IMR-90 (cell line): ENCODE data around the gene CETN2.

Source experiments
- ELK1 ChIP-seq: fragments of 150-350 bp; IDR thresholded peaks from 2 replicates; pipeline ENCODE4 v1.6.1; 2016; ENCODE audit warnings: low read depth, mild to moderate bottlenecking, low read length, moderate library complexity, borderline replicate concordance
- RAD21 ChIP-seq: IDR thresholded peaks from 2 replicates; pipeline ENCODE4 v1.6.1; 2012; ENCODE audit warnings: low read length, improper control_type of control experiment
- TF ChIP-seq, protein P1 (sequence below): conservative IDR thresholded peaks from 2 replicates; pipeline ENCODE4 v1.5.1; 2012; ENCODE audit warnings: mild to moderate bottlenecking, low read depth, low read length, improper control_type of control experiment

DNA sequence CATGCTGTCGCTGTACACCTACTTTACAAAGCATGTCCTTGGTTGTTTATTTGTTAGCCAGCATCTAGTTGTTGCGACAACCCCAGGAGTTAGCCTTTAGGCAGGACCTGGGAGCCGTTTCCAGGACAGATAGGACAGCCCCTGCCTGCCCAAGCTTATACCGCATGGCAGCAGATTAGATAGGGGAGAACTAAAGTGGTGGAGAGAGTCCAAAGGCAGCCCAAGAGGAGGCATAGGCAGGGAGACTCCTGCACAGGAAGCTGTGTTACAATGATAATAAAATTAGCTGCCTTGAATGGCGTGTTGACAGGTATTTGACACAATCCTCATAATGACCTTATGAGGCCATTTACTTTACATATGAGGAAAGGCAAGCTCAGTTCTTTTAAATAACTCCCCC is 13.3 kb upstream of the CETN2 start:
- TF ChIP-seq, protein P1, sequence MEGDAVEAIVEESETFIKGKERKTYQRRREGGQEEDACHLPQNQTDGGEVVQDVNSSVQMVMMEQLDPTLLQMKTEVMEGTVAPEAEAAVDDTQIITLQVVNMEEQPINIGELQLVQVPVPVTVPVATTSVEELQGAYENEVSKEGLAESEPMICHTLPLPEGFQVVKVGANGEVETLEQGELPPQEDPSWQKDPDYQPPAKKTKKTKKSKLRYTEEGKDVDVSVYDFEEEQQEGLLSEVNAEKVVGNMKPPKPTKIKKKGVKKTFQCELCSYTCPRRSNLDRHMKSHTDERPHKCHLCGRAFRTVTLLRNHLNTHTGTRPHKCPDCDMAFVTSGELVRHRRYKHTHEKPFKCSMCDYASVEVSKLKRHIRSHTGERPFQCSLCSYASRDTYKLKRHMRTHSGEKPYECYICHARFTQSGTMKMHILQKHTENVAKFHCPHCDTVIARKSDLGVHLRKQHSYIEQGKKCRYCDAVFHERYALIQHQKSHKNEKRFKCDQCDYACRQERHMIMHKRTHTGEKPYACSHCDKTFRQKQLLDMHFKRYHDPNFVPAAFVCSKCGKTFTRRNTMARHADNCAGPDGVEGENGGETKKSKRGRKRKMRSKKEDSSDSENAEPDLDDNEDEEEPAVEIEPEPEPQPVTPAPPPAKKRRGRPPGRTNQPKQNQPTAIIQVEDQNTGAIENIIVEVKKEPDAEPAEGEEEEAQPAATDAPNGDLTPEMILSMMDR: no peak
- TF ChIP-seq ELK1 (no peak), RAD21 (no peak)
